ENCODE results near the gene COPA. TPM values are rescaled to one million over a fixed set of nuclear protein-coding genes. Genes with fewer than 3 reads are reported as not detected.
A peak's percentile ranks its signal among the peaks of the same experiment; 100 is the strongest.

COPA gene
- total RNA-seq, 1 experiment from 2014 or later: 107 TPM

- H3K27me3 ChIP-seq: no peaks in the 10 kb centered on the region
- no peaks in the 10 kb centered on the region for H3K4me1 ChIP-seq
- H3K27ac ChIP-seq: peak within 1 kb of the TSS; percentile 45
- peaks cover 22% of the 10 kb centered on the region for H3K36me3 ChIP-seq
- DNase-seq: peak; percentile 91 to 94
- H3K4me3 ChIP-seq: peak within 1 kb of the TSS; percentile 72
- H3K9me3 ChIP-seq (replicated peaks): no peaks in the 10 kb centered on the region
Measured at GRCh38 chr1:160284782-160285344, 58.2 kb downstream of the COPA start, which contains the start of gene PEX19. Gene PEX19 (minus strand): TSS chr1:160285133. CDS start chr1:160285124, 9 bp downstream.

GRCh38 chr1:160284220-160284781, 58.7 kb downstream of the COPA start:
- Histone ChIP-seq H3K4me3 (peak overlapping the region; percentile 72), H3K27me3 (no peaks in the 10 kb centered on the region), H3K9me3 (replicated peaks) (no peaks in the 10 kb centered on the region), H3K27ac (peak overlapping the region; percentile 45), H3K4me1 (no peaks in the 10 kb centered on the region), H3K36me3 (peaks cover 23% of the 10 kb centered on the region)
- peak; percentile 18 to 38 for DNase-seq

GRCh38 chr1:160282807-160283206, 60.2 kb downstream of the COPA start:
- Histone ChIP-seq H3K9me3 (replicated peaks) (no peaks in the 10 kb centered on the region), H3K27me3 (no peaks in the 10 kb centered on the region), H3K4me1 (no peaks in the 10 kb centered on the region), H3K4me3 (no peak overlapping the region), H3K36me3 (peaks cover 23% of the 10 kb centered on the region), H3K27ac (no peak overlapping the region)
- DNase-seq: no peak

GRCh38 chr1:160277987-160278386, 65.1 kb downstream of the COPA start:
- Histone ChIP-seq H3K9me3 (replicated peaks) (no peaks in the 10 kb centered on the region), H3K4me1 (no peaks in the 10 kb centered on the region), H3K36me3 (peaks cover 22% of the 10 kb centered on the region), H3K4me3 (no peak overlapping the region), H3K27me3 (no peaks in the 10 kb centered on the region), H3K27ac (no peak overlapping the region)
- no peak for DNase-seq

- no peak for DNase-seq
- Histone ChIP-seq H3K9me3 (replicated peaks) (no peaks in the 10 kb centered on the region), H3K4me1 (no peaks in the 10 kb centered on the region), H3K36me3 (peaks cover 17% of the 10 kb centered on the region), H3K4me3 (no peak overlapping the region), H3K27me3 (no peaks in the 10 kb centered on the region), H3K27ac (no peak overlapping the region)
Measured at GRCh38 chr1:160277330-160277729, 65.7 kb downstream of the COPA start.

- no peak overlapping the region for H3K4me3 ChIP-seq
- H3K36me3 ChIP-seq: no peaks in the 10 kb centered on the region
- no peak for DNase-seq
- no peaks in the 10 kb centered on the region for H3K9me3 ChIP-seq (replicated peaks)
- no peak overlapping the region for H3K27ac ChIP-seq
- no peaks in the 10 kb centered on the region for H3K27me3 ChIP-seq
- H3K4me1 ChIP-seq: no peaks in the 10 kb centered on the region
Measured at GRCh38 chr1:160271025-160271424, 72.0 kb downstream of the COPA start.

- no peaks in the 10 kb centered on the region for H3K36me3 ChIP-seq
- no peaks in the 10 kb centered on the region for H3K9me3 ChIP-seq (replicated peaks)
- H3K27ac ChIP-seq: no peak overlapping the region
- no peaks in the 10 kb centered on the region for H3K4me1 ChIP-seq
- no peaks in the 10 kb centered on the region for H3K27me3 ChIP-seq
- no peak overlapping the region for H3K4me3 ChIP-seq
- DNase-seq: no peak
Measured at GRCh38 chr1:160267284-160267991, 75.6 kb downstream of the COPA start.

GRCh38 chr1:160264795-160265307, 78.2 kb downstream of the COPA start:
- Histone ChIP-seq H3K27me3 (no peaks in the 10 kb centered on the region), H3K4me1 (peaks cover 13% of the 10 kb centered on the region)
- no peak for DNase-seq

GRCh38 chr1:160261893-160262794, 80.9 kb downstream of the COPA start, which contains the start of gene DCAF8:
Gene DCAF8 (minus strand): TSS chr1:160262549. CDS start chr1:160244008, 18,541 bp downstream.
- DNase-seq: peak; percentile 97
- Histone ChIP-seq H3K27ac (peak within 1 kb of the TSS; percentile 87), H3K27me3 (no peaks in the 10 kb centered on the region), H3K4me1 (peaks cover 13% of the 10 kb centered on the region), H3K9me3 (replicated peaks) (no peaks in the 10 kb centered on the region), H3K4me3 (peak within 1 kb of the TSS; percentile 86), H3K36me3 (no peaks in the 10 kb centered on the region)

More at GRCh38 chr1:160264795-160265307, 78.2 kb downstream of the COPA start:
- Histone ChIP-seq H3K36me3 (no peaks in the 10 kb centered on the region), H3K9me3 (replicated peaks) (no peaks in the 10 kb centered on the region), H3K4me3 (no peak overlapping the region), H3K27ac (no peak overlapping the region)

- DNase-seq: peak; percentile 48 to 62
- Histone ChIP-seq H3K4me1 (peaks cover 13% of the 10 kb centered on the region), H3K9me3 (replicated peaks) (no peaks in the 10 kb centered on the region), H3K27me3 (no peaks in the 10 kb centered on the region), H3K4me3 (peak overlapping the region; percentile 86), H3K27ac (peak overlapping the region; percentile 87), H3K36me3 (no peaks in the 10 kb centered on the region)
Measured at GRCh38 chr1:160261556-160261892, 81.5 kb downstream of the COPA start.

- Histone ChIP-seq H3K27ac (peak overlapping the region; percentile 87), H3K9me3 (replicated peaks) (no peaks in the 10 kb centered on the region), H3K4me1 (peaks cover 13% of the 10 kb centered on the region), H3K36me3 (no peaks in the 10 kb centered on the region), H3K27me3 (no peaks in the 10 kb centered on the region), H3K4me3 (peak overlapping the region; percentile 86)
- peak; percentile 57 to 83 for DNase-seq
Measured at GRCh38 chr1:160260406-160261382, 82.4 kb downstream of the COPA start.

GRCh38 chr1:160258177-160258798, 84.8 kb downstream of the COPA start:
- Histone ChIP-seq H3K36me3 (no peaks in the 10 kb centered on the region), H3K4me1 (peaks cover 13% of the 10 kb centered on the region), H3K4me3 (no peak overlapping the region), H3K27ac (no peak overlapping the region), H3K9me3 (replicated peaks) (no peaks in the 10 kb centered on the region), H3K27me3 (no peaks in the 10 kb centered on the region)
- DNase-seq: no peak

GRCh38 chr1:160257411-160258015, 85.5 kb downstream of the COPA start:
- DNase-seq: no peak
- Histone ChIP-seq H3K36me3 (no peaks in the 10 kb centered on the region), H3K4me1 (peaks cover 13% of the 10 kb centered on the region), H3K9me3 (replicated peaks) (no peaks in the 10 kb centered on the region), H3K4me3 (no peak overlapping the region), H3K27me3 (no peaks in the 10 kb centered on the region), H3K27ac (no peak overlapping the region)
